ENCODE results near the gene COX6B2. TPM values are rescaled to one million over a fixed set of nuclear protein-coding genes. Genes with fewer than 3 reads are reported as not detected.

Gene COX6B2
- polyA plus RNA-seq, 1 of the 3 experiments (the other 2 are of a cell fraction): 0.74 TPM

DNA sequence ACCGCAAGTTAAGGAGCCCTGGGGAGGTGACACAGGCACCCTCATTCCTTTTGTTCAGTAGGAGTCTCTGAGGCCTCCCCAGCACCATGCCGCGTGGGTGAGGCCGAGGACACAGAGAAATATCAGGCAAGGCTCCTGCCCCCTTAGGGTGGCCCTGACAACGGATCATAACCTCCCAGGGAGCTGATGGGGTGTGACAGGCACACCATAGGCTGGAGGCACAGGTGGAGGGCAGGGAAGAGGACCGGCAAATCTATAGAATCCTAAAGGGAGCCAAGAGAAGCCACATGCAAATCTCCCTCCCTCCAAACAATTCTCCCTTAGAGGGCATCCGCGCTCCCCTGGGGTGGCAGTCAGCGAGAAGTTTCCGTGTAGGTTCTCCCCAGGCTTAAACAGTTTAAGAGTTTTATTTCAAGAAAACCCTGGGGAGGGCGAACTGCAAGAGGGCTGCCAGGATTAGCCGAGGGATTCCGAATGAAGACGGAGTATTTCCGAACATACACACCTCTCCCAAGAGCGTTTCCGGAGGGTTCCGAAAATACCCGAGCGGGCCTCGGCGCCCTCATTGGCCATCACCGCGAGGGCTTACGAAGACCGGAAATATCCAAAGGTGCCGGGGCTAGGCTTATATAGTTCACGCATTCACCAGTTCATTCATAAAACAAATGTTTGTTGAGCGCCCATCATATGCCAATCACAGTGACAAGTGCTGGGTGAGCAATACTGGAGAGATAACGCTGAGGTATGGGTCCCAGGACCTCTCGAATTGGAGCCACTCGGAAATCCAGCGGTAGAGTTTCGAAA lies 30.6 kb upstream of the COX6B2 start:
- H3K4me3 ChIP-seq (ENCODE audit: low read depth in 2 of 2, low read length in 1 of 2): peak overlapping the region; percentile 86 to 97
- H4K20me1 ChIP-seq (ENCODE audit: insufficient read depth): peaks cover 42% of the 10 kb centered on the region
- no peaks in the 10 kb centered on the region for H3K27me3 ChIP-seq (ENCODE audit: insufficient read depth)
- H2AFZ ChIP-seq (ENCODE audit: low read depth): peak overlapping the region; percentile 94
- WGBS (ENCODE audit: low lambda C conversion rate): 15% methylated on average over 11 of the region's 34 CpGs
- H3K9me2 ChIP-seq: no peaks in the 10 kb centered on the region
- H3K79me2 ChIP-seq (ENCODE audit: insufficient read depth): peaks cover 44% of the 10 kb centered on the region
- H3K27ac ChIP-seq (ENCODE audit: low read depth in 2 of 2, low read length in 1 of 2): peak overlapping the region; percentile 98
- H3K36me3 ChIP-seq (replicated peaks in 1 of 2; ENCODE audit: control insufficient read depth in 1 of 2, insufficient read depth in 2 of 2, low read length in 1 of 2): peaks cover 33 to 36% of the 10 kb centered on the region in 2 experiments
- peak overlapping the region; percentile 97 for H3K9ac ChIP-seq
- no peaks in the 10 kb centered on the region for H3K9me3 ChIP-seq
- peaks cover 25 to 46% of the 10 kb centered on the region in 2 experiments; a peak in 3 of 4 replicates for H3K4me1 ChIP-seq (ENCODE audit: control insufficient read depth in 1 of 2, insufficient read depth in 2 of 2, low read depth in 1 of 2, low read length in 1 of 2)
- ChIA-PET POLR2A (interaction anchor here (1.4 to 1.9 kb wide), 2 partner anchors 22 to 98 kb away, joined by 3 to 12 read pairs; partner anchors contain the start of gene UBE2S), CTCF (interaction anchor here (0.6 to 2.9 kb wide), 9 partner anchors 12 to 269 kb away, joined by 3 to 33 read pairs (median 6); partner anchors contain the start of gene DNAAF3)
- TF ChIP-seq EZH2phosphoT487 (IDR thresholded peaks at IDR 0.05; ENCODE audit: borderline replicate concordance, low read depth): no peak
- TF ChIP-seq, protein P1, sequence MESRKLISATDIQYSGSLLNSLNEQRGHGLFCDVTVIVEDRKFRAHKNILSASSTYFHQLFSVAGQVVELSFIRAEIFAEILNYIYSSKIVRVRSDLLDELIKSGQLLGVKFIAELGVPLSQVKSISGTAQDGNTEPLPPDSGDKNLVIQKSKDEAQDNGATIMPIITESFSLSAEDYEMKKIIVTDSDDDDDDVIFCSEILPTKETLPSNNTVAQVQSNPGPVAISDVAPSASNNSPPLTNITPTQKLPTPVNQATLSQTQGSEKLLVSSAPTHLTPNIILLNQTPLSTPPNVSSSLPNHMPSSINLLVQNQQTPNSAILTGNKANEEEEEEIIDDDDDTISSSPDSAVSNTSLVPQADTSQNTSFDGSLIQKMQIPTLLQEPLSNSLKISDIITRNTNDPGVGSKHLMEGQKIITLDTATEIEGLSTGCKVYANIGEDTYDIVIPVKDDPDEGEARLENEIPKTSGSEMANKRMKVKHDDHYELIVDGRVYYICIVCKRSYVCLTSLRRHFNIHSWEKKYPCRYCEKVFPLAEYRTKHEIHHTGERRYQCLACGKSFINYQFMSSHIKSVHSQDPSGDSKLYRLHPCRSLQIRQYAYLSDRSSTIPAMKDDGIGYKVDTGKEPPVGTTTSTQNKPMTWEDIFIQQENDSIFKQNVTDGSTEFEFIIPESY (IDR thresholded peaks at IDR 0.05; ENCODE audit: borderline replicate concordance, low read depth): peak; percentile 21; the same call in 1 of the 2 replicates
- DNase-seq: peak; percentile 90
- H3F3A ChIP-seq (replicated peaks; ENCODE audit: insufficient read depth): peaks cover 23% of the 10 kb centered on the region
- peak overlapping the region; percentile 78 for H3K4me2 ChIP-seq

DNA sequence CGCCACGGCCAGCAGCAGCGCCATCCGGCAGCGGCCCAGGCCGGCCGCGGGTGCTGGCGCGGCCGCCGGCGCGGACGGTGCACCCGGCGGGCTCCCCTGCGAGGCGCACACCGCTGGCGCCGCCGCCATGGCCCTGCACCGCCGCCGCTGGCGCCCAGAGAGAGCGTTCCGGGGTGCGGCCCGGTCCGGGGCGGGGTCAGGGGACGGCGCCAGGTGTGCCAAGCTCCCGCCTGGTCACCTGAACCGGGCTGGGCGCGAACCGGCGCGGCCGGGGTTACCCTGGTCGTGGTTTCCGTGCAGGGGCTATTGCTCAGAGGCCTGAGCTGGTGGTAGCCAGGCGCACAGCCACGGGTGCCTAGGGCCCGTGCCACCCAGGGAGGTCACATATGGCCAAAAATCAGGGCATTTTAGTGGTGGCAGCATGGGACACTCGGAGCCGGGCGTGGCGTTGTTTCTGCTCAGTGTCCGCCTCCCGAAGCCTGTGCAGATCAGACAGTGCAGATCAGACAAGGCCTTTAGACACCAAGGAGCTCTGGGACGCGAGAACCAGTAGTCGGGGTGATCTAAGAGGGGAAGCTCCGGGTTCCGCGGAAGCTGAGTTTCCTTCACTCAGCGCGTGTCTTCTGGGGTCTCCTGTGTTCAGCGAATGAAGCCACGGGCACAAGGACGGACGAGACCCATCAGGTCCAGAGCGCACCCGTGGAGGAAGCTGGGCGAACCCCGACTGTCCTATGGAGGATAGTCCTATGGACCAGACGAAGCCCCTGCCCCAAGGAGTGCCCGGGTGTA lies 29.8 kb upstream of the COX6B2 start, which contains the start of gene TMEM238:
TMEM238 (minus strand) TSS at position 162 of the 789 bp plus-strand sequence; CDS start at position 129, 33 bp downstream.
- H3K4me2 ChIP-seq: peak within 1 kb of the TSS; percentile 78
- 55% methylated on average over 33 of the region's 72 CpGs for WGBS (ENCODE audit: low lambda C conversion rate)

More for the DNA sequence above, 29.8 kb upstream of the COX6B2 start, which contains the start of gene TMEM238:
- Histone ChIP-seq H4K20me1 (ENCODE audit: insufficient read depth) (peaks cover 34% of the 10 kb centered on the region), H3F3A (replicated peaks; ENCODE audit: insufficient read depth) (peaks cover 16% of the 10 kb centered on the region), H3K9ac (peak within 1 kb of the TSS; percentile 97), H2AFZ (ENCODE audit: low read depth) (peak within 1 kb of the TSS; percentile 94), H3K4me3 (ENCODE audit: low read depth in 2 of 2, low read length in 1 of 2) (peak within 1 kb of the TSS; percentile 86 to 97), H3K36me3 (replicated peaks in 1 of 2; ENCODE audit: control insufficient read depth in 1 of 2, insufficient read depth in 2 of 2, low read length in 1 of 2) (peaks cover 26 to 31% of the 10 kb centered on the region in 2 experiments), H3K9me3 (no peaks in the 10 kb centered on the region), H3K79me2 (ENCODE audit: insufficient read depth) (peaks cover 36% of the 10 kb centered on the region), H3K4me1 (ENCODE audit: control insufficient read depth in 1 of 2, insufficient read depth in 2 of 2, low read depth in 1 of 2, low read length in 1 of 2) (peaks cover 18 to 40% of the 10 kb centered on the region in 2 experiments; a peak in 3 of 4 replicates), H3K9me2 (no peaks in the 10 kb centered on the region), H3K27me3 (ENCODE audit: insufficient read depth) (no peaks in the 10 kb centered on the region), H3K27ac (ENCODE audit: low read depth in 2 of 2, low read length in 1 of 2) (peak within 1 kb of the TSS; percentile 98)
- DNase-seq: peak; percentile 30
- ChIA-PET POLR2A (interaction anchor here (1.0 to 1.9 kb wide), 7 partner anchors 16 to 157 kb away, joined by 3 to 12 read pairs (median 4); partner anchors contain the start of genes KMT5C, UBE2S and ZNF628), CTCF (interaction anchor here (0.5 to 2.9 kb wide), 25 partner anchors 11 to 270 kb away, joined by 3 to 33 read pairs (median 3); partner anchors contain the start of genes DNAAF3 and IL11)
- no peak for TF ChIP-seq NFIC (IDR thresholded peaks at IDR 0.05; ENCODE audit: borderline replicate concordance)
- TF ChIP-seq TCF12 (IDR thresholded peaks at IDR 0.05): no peak
- no peak for TF ChIP-seq TEAD4 (IDR thresholded peaks at IDR 0.05; ENCODE audit: borderline replicate concordance, insufficient read depth)
- TF ChIP-seq, protein P2, sequence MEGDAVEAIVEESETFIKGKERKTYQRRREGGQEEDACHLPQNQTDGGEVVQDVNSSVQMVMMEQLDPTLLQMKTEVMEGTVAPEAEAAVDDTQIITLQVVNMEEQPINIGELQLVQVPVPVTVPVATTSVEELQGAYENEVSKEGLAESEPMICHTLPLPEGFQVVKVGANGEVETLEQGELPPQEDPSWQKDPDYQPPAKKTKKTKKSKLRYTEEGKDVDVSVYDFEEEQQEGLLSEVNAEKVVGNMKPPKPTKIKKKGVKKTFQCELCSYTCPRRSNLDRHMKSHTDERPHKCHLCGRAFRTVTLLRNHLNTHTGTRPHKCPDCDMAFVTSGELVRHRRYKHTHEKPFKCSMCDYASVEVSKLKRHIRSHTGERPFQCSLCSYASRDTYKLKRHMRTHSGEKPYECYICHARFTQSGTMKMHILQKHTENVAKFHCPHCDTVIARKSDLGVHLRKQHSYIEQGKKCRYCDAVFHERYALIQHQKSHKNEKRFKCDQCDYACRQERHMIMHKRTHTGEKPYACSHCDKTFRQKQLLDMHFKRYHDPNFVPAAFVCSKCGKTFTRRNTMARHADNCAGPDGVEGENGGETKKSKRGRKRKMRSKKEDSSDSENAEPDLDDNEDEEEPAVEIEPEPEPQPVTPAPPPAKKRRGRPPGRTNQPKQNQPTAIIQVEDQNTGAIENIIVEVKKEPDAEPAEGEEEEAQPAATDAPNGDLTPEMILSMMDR (IDR thresholded peaks at IDR 0.05): no peak
- TF ChIP-seq RAD21 (IDR thresholded peaks at IDR 0.05; ENCODE audit: low read length): no peak
- no peak for TF ChIP-seq RXRA (IDR thresholded peaks at IDR 0.05; ENCODE audit: borderline replicate concordance, low read depth)
- TF ChIP-seq RFX5 (IDR thresholded peaks at IDR 0.05; ENCODE audit: low read length): no peak
- TF ChIP-seq SIN3A (IDR thresholded peaks at IDR 0.05; ENCODE audit: borderline replicate concordance, low read depth, low read length): no peak
- TF ChIP-seq, protein P3, sequence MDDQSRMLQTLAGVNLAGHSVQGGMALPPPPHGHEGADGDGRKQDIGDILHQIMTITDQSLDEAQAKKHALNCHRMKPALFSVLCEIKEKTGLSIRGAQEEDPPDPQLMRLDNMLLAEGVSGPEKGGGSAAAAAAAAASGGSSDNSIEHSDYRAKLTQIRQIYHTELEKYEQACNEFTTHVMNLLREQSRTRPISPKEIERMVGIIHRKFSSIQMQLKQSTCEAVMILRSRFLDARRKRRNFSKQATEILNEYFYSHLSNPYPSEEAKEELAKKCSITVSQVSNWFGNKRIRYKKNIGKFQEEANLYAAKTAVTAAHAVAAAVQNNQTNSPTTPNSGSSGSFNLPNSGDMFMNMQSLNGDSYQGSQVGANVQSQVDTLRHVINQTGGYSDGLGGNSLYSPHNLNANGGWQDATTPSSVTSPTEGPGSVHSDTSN (IDR thresholded peaks at IDR 0.05): no peak
- no peak for TF ChIP-seq FOXJ3 (CRISPR knock-in tag; IDR thresholded peaks at IDR 0.05)
- no peak for TF ChIP-seq JUND (IDR thresholded peaks at IDR 0.05)
- no peak for TF ChIP-seq ELF1 (IDR thresholded peaks at IDR 0.05)
- no peak for TF ChIP-seq MEF2A (IDR thresholded peaks at IDR 0.05; ENCODE audit: borderline replicate concordance, low read depth)
- TF ChIP-seq POLR2AphosphoS5 (IDR thresholded peaks at IDR 0.05; ENCODE audit: low read depth, low read length): no peak
